Left colon (tissue), 2 donors: ENCODE results near the gene AFF1. TPM values are rescaled to one million over a fixed set of nuclear protein-coding genes. Genes with fewer than 3 reads are reported as not detected.
A peak's percentile ranks its signal among the peaks of the same experiment; 100 is the strongest.
"Not testable (repeated sequence)": the region's sequence is repeated elsewhere in the genome, so short reads cannot be mapped to it uniquely, and the experiment has no call there.

Source experiments
- ATAC-seq: fragments of 200-7000 bp; cut with Tn5 transposase; one replicate; pipeline ENCODE4 v1.9.1; 2020; ENCODE audit warnings: mild to moderate bottlenecking, moderate library complexity
- DNase-seq, 2 donors: peaks; one replicate each; pipeline ENCODE4 v3.0.0-alpha.2; 2020
- intact Hi-C, 2 donors: fragments of 100-400 bp; cut with DNase I in 1 of 2; cut with micrococcal nuclease in 1 of 2; formaldehyde crosslinking; loops; one replicate each; pipeline versions ENCODE4 v1.11.2 to v1.14.0; 2022; cut with DNase I, micrococcal nuclease
- total RNA-seq, 2 donors: library from RNA; stranded (reverse); fragmentation: NEBNext Ultra II Directional; extraction: Animal tissue kit (Norgen Biotek cat#: 25700); gene quantifications; one replicate each; pipeline ENCODE4 v1.2.1, GENCODE V29; 2021
- donor health status: DM: no; HTN: no; CAD: no.
- donor health status: DM: yes; HTN: yes; CAD: no.

AFF1 gene
- total RNA-seq, 2 donors from 2014 or later, result 86.2 to 95.2 TPM

- DNase-seq, result no peak
- ATAC-seq, result no peak
- intact Hi-C loops, result no loop called here
Observed at GRCh38 chr4:86999136-86999643, 64.4 kb downstream of the AFF1 start.

GRCh38 chr4:87002682-87003043 is 67.9 kb downstream of the AFF1 start:
- no peak for ATAC-seq
- no peak for DNase-seq
- intact Hi-C loops, result no loop called here

GRCh38 chr4:87003266-87003665 is 68.5 kb downstream of the AFF1 start:
- DNase-seq, result no peak
- intact Hi-C loops, result no loop called here
- no peak for ATAC-seq

GRCh38 chr4:87005369-87005689 is 70.5 kb downstream of the AFF1 start:
- intact Hi-C loops, result no loop called here
- DNase-seq, result no peak
- ATAC-seq, result no peak

GRCh38 chr4:87005690-87006425 is 71.0 kb downstream of the AFF1 start:
- DNase-seq (no peak), ATAC-seq (peak; percentile 9)
- intact Hi-C loops, result loop anchor here in 1 of 2 donors (2.0 kb wide), 1 partner anchor 69 kb away; no protein-coding TSS in a partner anchor

- intact Hi-C loops, result loop anchor here in 1 of 2 donors (2.0 kb wide), 1 partner anchor 70 kb away; no protein-coding TSS in a partner anchor
- DNase-seq, result no peak
Observed at GRCh38 chr4:87006426-87006675, 71.5 kb downstream of the AFF1 start.

GRCh38 chr4:87006676-87007527 is 72.1 kb downstream of the AFF1 start:
- peak; percentile 85 for ATAC-seq
- peak; percentile 92 to 94 for DNase-seq
- intact Hi-C loops, result loop anchor here in 1 of 2 donors (2.0 kb wide), 1 partner anchor 70 kb away; no protein-coding TSS in a partner anchor

More at GRCh38 chr4:87006426-87006675, 71.5 kb downstream of the AFF1 start:
- ATAC-seq, result peak; percentile 59

- ATAC-seq (peak; percentile 19), DNase-seq (peak; percentile 69 to 75)
- intact Hi-C loops, result loop anchor here in 1 of 2 donors (2.0 kb wide), 1 partner anchor 71 kb away; no protein-coding TSS in a partner anchor
Observed at GRCh38 chr4:87007528-87008446, 73.0 kb downstream of the AFF1 start.

- peak in 1 of 2 donors; percentile 43 for DNase-seq
- no peak for ATAC-seq
- intact Hi-C loops, result no loop called here
Observed at GRCh38 chr4:87009095-87009648, 74.4 kb downstream of the AFF1 start.

- DNase-seq (no peak), ATAC-seq (no peak)
- intact Hi-C loops, result no loop called here
Observed at GRCh38 chr4:87010192-87010591, 75.4 kb downstream of the AFF1 start.

- ATAC-seq, result peak; percentile 7
Observed at GRCh38 chr4:87011340-87012034, 76.7 kb downstream of the AFF1 start.

GRCh38 chr4:87012265-87012953 is 77.6 kb downstream of the AFF1 start:
- peak; percentile 77 for ATAC-seq
- peak in 1 of 2 donors; percentile 53 for DNase-seq

More at GRCh38 chr4:87011340-87012034, 76.7 kb downstream of the AFF1 start:
- intact Hi-C loops, result no loop called here
- no peak for DNase-seq

GRCh38 chr4:87012954-87013308 is 78.1 kb downstream of the AFF1 start:
- DNase-seq, intact Hi-C loops, ATAC-seq: not testable (repeated sequence)

More at GRCh38 chr4:87012265-87012953, 77.6 kb downstream of the AFF1 start:
- intact Hi-C loops, result no loop called here

GRCh38 chr4:87014284-87014782 is 79.5 kb downstream of the AFF1 start:
- intact Hi-C loops, result no loop called here
- ATAC-seq, result no peak
- no peak for DNase-seq

- DNase-seq (no peak), ATAC-seq (no peak)
- intact Hi-C loops, result no loop called here
Observed at GRCh38 chr4:87015416-87015815, 80.6 kb downstream of the AFF1 start.

GRCh38 chr4:87017580-87018342 is 83.0 kb downstream of the AFF1 start:
- intact Hi-C loops, result no loop called here
- no peak for ATAC-seq
- DNase-seq, result no peak

GRCh38 chr4:87018753-87019152 is 83.9 kb downstream of the AFF1 start:
- intact Hi-C loops, result no loop called here
- DNase-seq (no peak), ATAC-seq (no peak)
